ENCODE results near the gene EVA1C. TPM values are rescaled to one million over a fixed set of nuclear protein-coding genes. Genes with fewer than 3 reads are reported as not detected.

EVA1C gene
- total and polyA plus RNA-seq, 2 experiments from 2014 or later, result 2.2 to 3.4 TPM

DNA sequence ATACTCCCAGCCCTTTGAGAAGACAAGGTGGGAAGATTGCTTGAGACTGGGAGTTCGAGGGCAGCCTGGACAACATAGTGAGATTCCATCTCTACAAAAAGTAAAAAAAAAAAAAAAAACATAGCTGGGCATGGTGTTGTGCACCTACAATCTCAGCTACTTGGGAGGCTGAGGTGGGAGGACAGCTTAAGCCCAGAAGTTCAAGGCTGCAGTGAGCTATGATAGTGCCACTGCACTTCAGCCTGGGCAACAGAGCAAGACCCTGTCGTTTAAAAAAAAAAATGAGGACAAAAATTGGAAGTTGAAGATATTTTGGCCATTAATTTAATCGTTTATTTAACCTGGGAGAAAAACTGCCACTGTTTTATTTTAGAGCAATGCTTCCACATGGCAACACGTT lies 20.8 kb upstream of the EVA1C start:
- H3K4me3 ChIP-seq, result peak overlapping the region; percentile 70
- no peaks in the 10 kb centered on the region for H3K36me3 ChIP-seq (replicated peaks; ENCODE audit: insufficient read depth, low read depth)
- DNase-seq (ENCODE audit: low spot score), result no peak
- H3K27ac ChIP-seq, result no peak overlapping the region
- H2AFZ ChIP-seq, result peak overlapping the region; percentile 91
- H3K27me3 ChIP-seq, result peaks cover 4% of the 10 kb centered on the region
- TF ChIP-seq EZH2phosphoT487 (IDR thresholded peaks at IDR 0.05; ENCODE audit: low read depth, severe bottlenecking, unreplicated experiment), result no peak
- TF ChIP-seq, protein P1, sequence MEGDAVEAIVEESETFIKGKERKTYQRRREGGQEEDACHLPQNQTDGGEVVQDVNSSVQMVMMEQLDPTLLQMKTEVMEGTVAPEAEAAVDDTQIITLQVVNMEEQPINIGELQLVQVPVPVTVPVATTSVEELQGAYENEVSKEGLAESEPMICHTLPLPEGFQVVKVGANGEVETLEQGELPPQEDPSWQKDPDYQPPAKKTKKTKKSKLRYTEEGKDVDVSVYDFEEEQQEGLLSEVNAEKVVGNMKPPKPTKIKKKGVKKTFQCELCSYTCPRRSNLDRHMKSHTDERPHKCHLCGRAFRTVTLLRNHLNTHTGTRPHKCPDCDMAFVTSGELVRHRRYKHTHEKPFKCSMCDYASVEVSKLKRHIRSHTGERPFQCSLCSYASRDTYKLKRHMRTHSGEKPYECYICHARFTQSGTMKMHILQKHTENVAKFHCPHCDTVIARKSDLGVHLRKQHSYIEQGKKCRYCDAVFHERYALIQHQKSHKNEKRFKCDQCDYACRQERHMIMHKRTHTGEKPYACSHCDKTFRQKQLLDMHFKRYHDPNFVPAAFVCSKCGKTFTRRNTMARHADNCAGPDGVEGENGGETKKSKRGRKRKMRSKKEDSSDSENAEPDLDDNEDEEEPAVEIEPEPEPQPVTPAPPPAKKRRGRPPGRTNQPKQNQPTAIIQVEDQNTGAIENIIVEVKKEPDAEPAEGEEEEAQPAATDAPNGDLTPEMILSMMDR (IDR thresholded peaks at IDR 0.05; ENCODE audit: poor library complexity), result no peak
- no peaks in the 10 kb centered on the region for H3K9me2 ChIP-seq (replicated peaks; ENCODE audit: insufficient read depth)
- H3K4me1 ChIP-seq (ENCODE audit: insufficient read depth), result peaks cover 7% of the 10 kb centered on the region
- peaks cover 49% of the 10 kb centered on the region for H3K79me2 ChIP-seq
- 80% methylated on average over 4 of the region's 4 CpGs for WGBS (ENCODE audit: low lambda C conversion rate, missing lambda C conversion rate)
- H3K9me3 ChIP-seq (ENCODE audit: low read depth), result peaks cover 4% of the 10 kb centered on the region
- H3K4me2 ChIP-seq, result peak overlapping the region; percentile 89
- H4K20me1 ChIP-seq (ENCODE audit: insufficient read depth, poor library complexity, severe bottlenecking), result peaks cover 6% of the 10 kb centered on the region

- DNase-seq (ENCODE audit: low spot score), result peak; percentile 19
- Histone ChIP-seq H3K36me3 (replicated peaks; ENCODE audit: insufficient read depth, low read depth) (no peaks in the 10 kb centered on the region), H3K4me2 (peak overlapping the region; percentile 89), H3K27ac (no peak overlapping the region), H3K79me2 (peaks cover 43% of the 10 kb centered on the region), H3K9me2 (replicated peaks; ENCODE audit: insufficient read depth) (no peaks in the 10 kb centered on the region), H3K9me3 (ENCODE audit: low read depth) (peaks cover 4% of the 10 kb centered on the region), H3K4me1 (ENCODE audit: insufficient read depth) (peaks cover 7% of the 10 kb centered on the region), H3K4me3 (peak overlapping the region; percentile 70), H4K20me1 (ENCODE audit: insufficient read depth, poor library complexity, severe bottlenecking) (peaks cover 6% of the 10 kb centered on the region), H2AFZ (peak overlapping the region; percentile 91), H3K27me3 (peaks cover 4% of the 10 kb centered on the region)
- WGBS (ENCODE audit: low lambda C conversion rate, missing lambda C conversion rate), result 1% methylated on average over 32 of the region's 32 CpGs
- TF ChIP-seq EZH2phosphoT487 (IDR thresholded peaks at IDR 0.05; ENCODE audit: low read depth, severe bottlenecking, unreplicated experiment) (no peak), EZH2 (IDR thresholded peaks at IDR 0.05; ENCODE audit: borderline replicate concordance) (no peak)
- TF ChIP-seq, protein P1 (IDR thresholded peaks at IDR 0.05; ENCODE audit: poor library complexity), result no peak
Observed at GRCh38 chr21:32392299-32392879, 20.1 kb upstream of the EVA1C start.

DNA sequence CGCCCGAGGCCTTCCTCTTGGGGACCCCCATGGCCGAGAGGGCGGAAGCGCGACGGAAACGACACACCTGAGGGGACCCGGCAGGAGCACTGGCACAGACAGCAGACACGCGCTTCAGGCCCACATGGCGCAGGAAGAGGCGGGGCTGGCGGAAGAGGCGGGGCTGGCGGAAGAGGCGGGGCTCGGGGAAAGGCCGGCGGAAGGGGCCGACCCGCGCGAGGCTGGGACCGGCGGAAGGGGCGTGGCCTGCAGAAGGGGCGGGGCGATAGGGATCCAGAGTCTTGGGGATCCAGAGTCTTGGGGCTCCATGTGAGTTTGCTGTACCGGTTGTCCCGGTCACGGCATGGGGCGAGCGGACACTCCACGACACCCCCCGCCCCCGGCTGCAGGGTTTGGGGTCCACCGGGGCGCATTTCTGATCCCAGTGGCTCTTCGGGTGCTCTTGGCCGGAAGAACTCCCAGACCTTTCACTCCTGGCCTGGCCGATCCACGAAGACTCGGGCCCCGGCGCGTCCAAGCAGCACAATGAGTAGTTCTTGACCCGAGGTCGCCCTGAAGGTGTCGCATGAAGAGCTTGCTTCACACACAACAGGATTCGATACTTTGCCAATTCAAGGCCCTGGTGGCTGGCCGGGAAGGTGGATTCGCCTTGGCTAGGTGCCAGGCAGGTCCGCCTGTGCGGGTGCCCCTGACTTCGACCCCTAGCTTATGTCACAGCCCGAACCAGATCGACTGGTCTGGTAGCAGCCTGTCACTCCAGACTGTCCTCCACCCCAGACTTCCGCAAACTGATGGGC lies 19.4 kb upstream of the EVA1C start, which contains the start of gene URB1:
TSS of gene URB1 (minus strand) at position 133 of the 797 bp plus-strand sequence. CDS start at position 31, 102 bp downstream.
- Histone ChIP-seq H3K9me2 (replicated peaks; ENCODE audit: insufficient read depth) (no peaks in the 10 kb centered on the region), H4K20me1 (ENCODE audit: insufficient read depth, poor library complexity, severe bottlenecking) (peaks cover 6% of the 10 kb centered on the region), H3K4me2 (peak within 1 kb of the TSS; percentile 89), H3K4me3 (peak within 1 kb of the TSS; percentile 70), H3K9me3 (ENCODE audit: low read depth) (peaks cover 4% of the 10 kb centered on the region), H3K79me2 (peaks cover 36% of the 10 kb centered on the region), H3K4me1 (ENCODE audit: insufficient read depth) (peaks cover 7% of the 10 kb centered on the region), H2AFZ (peak within 1 kb of the TSS; percentile 91), H3K27me3 (peaks cover 4% of the 10 kb centered on the region), H3K27ac (no peak within 1 kb of the TSS), H3K36me3 (replicated peaks; ENCODE audit: insufficient read depth, low read depth) (no peaks in the 10 kb centered on the region)
- peak; percentile 90 for DNase-seq (ENCODE audit: low spot score)
- no peak for TF ChIP-seq EZH2 (IDR thresholded peaks at IDR 0.05; ENCODE audit: borderline replicate concordance)
- TF ChIP-seq, protein P1 (IDR thresholded peaks at IDR 0.05; ENCODE audit: poor library complexity), result no peak
- no peak for TF ChIP-seq EZH2phosphoT487 (IDR thresholded peaks at IDR 0.05; ENCODE audit: low read depth, severe bottlenecking, unreplicated experiment)
- 55% methylated on average over 45 of the region's 59 CpGs for WGBS (ENCODE audit: low lambda C conversion rate, missing lambda C conversion rate)
